Femur (tissue), 1 donor: ENCODE data around the gene SIDT2.

Source experiments
- DNase-seq: peaks from one replicate; pipeline ENCODE4 v3.0.0-alpha.2; 2017

Gene SIDT2

GRCh38 chr11:117223741-117224689 is 45.5 kb downstream of the SIDT2 start:
- DNase-seq, result no peak

- DNase-seq, result no peak
These were observed 47.1 kb downstream of the SIDT2 start for GRCh38 chr11:117225553-117226170.

DNA sequence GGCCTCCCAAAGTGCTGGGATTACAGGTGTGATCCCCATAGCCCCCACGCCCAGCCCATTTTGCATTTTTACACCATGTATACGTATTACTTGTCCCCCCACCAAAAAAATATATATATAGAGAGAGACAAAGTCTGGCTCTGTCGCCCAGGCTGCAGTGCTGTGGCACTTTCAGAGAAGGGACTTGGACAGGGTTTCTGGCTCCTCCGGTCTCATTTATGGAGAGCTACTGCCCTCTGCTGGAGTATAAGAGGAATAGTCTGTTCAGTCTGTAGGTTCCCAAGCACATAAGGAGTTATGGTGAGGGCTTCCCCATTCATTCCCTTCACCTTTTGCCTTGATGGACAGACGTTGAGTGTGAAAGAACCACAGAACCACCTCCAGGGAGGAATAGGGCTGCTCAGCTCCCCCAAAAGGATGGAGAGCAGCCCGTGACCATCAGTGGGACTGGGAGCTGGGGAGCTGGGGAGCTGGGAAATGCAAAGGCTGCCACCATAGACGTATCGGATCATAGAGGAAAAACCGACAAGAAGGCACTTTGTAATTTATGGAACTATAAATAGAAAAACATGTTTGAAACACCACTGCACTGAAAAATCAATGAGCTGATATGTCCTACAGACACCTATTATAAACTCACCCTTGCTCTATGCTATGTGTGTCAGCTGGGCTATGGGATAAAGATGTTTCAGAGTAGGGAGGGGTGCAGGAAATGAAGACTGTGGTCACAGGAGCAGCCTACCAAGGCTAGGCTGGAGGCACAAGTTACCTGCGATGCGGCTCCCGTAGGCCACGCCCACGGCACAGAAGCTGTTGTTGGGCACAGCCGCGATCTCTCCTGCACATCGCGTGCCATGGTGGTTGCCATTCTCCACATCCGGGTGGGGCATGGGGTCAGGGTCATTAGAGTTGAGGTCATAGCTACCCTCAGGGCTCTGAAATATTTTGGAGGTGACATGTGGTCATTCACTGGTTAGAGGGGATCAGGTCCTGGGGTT is 48.1 kb downstream of the SIDT2 start:
- DNase-seq, result peak; percentile 75

- no peak for DNase-seq
These were observed 49.5 kb downstream of the SIDT2 start for GRCh38 chr11:117228091-117228490.

DNA sequence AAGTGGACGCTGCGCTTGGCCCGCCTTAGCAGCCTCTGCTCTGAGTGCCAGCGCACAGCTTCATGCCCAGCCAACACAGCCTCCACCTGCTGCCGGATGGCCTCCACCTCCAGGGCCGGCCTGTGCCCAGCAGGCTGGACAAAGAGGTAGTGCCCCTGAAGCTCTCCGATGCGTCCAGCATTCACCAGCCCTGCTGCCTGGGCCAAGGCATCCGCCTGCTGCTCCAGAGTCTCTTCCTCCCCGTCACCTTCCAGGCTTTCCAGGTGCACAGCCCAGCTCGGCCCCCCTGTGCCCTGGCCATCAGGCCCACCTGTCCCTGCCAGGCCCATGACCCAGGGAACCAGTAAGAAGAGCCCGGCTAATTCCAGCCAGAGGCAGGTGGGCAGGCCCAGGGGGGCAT is 50.9 kb downstream of the SIDT2 start:
- DNase-seq, result no peak

- no peak for DNase-seq
These were observed 51.4 kb downstream of the SIDT2 start for GRCh38 chr11:117229931-117230285.

GRCh38 chr11:117230286-117230961 is 51.9 kb downstream of the SIDT2 start:
- DNase-seq, result no peak

GRCh38 chr11:117230999-117231841 is 52.7 kb downstream of the SIDT2 start:
- no peak for DNase-seq

DNA sequence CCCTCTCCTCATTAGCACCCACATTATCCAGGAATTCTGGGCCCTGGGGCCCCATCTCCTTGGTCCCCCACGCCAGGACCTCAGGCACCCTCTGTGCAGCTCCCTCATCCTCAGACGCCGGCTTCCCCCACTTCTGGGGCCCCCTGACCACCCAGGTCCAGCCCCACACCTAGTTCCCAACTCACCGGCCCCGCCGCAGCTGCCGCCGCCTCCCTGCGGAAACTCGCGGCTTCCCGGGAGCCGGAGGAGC is 53.2 kb downstream of the SIDT2 start, which contains the start of gene PCSK7:
Gene PCSK7 (minus strand): TSS at position 232 of the 250 bp plus-strand sequence. CDS start 2,229 bp downstream, outside the sequence.
- DNase-seq, result no peak

GRCh38 chr11:117232092-117232878 is 53.7 kb downstream of the SIDT2 start, which contains the start of gene RNF214:
RNF214 (plus strand) TSS chr11:117232671; CDS start chr11:117234273, 1,602 bp downstream.
- peak; percentile 90 for DNase-seq

- no peak for DNase-seq
These were observed 54.4 kb downstream of the SIDT2 start for GRCh38 chr11:117232911-117233409.

DNA sequence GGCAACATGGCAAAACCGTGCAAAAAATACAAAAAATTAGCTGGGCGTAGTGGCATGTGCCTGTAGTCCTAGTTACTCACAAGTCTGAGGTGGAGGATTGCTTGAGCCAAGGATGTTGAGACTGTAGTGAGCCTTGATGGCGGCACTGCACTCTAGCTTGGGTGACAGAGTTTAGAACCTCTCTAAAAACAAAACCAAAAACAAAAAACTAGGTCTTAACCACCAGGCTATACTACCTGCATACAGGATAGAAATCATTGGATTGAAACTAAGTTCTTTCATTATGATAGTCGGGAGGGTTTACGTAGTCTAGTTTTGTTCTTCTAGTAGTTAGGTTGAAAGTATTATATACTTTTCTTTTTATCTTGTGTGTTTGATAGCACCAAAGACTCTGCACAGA is 59.7 kb downstream of the SIDT2 start:
- no peak for DNase-seq

- no peak for DNase-seq
These were observed 60.8 kb downstream of the SIDT2 start for GRCh38 chr11:117239295-117239694.
